Measurements from ENCODE around the gene ABCB11.
"Not testable (repeated sequence)": the region's sequence is repeated elsewhere in the genome, so short reads cannot be mapped to it uniquely, and the experiment has no call there.

The ABCB11 gene

DNA sequence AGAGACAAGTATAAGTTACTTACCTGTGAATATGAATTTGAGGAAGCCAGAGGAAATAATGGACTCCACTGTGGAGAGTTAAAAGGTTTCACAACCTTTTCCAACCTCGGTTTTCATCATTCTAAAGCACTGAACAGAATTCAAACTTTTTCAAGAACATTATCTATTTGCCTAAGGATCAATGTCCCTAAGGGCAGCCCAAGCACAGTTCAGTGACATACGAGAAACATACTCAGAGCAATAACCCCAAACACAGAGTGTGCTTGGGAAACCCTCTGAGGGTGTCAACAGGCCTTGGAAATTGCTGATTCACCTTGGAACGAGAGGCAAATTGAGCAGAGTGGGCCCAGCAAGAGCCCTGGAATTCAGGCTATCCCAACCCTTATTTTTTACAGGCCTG lies at the start of gene ABCB11:
Gene ABCB11 (minus strand): TSS at position 123 of the 400 bp plus-strand sequence. CDS start 13,199 bp downstream, outside the sequence.
- no peak for DNase-seq

DNA sequence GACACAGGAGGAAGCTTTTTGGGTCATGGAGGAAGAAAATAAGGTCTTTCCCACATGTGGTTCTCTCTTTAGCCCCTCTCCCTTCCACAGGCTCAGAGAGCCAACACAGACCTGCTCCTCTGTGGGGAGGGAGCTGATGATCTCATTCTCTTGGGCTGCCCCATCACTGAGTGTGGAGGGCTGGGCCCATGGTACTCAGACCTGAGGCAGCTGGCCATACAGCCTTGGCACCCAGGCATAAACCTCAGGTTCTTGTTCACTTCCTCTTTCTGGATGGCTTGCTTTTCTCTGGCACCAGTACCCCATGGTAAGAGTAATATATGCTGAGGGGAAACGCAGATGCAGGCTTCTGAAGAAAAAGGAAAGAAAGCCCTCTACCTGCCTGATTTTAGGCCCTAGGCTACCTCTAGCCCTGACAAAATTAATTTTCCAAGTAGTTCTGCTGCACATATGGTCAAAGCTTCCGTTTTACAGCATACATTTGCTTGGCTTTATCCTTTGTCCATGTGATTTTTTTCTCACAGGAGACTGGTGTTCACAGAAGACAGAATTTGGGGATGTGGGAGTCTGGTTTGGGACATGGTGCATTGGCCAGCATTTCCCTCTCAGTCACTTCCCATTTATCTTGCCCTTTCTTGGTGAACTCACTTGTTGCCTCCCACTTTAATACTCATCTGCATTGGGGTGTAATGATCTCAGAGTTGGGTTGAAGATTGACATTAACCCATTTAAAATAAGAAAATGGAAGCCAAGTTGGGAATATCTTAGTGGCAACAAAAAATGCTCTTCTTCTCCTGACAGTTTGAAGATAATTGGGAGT lies 49.3 kb upstream of the ABCB11 start:
- no peak for DNase-seq

DNA sequence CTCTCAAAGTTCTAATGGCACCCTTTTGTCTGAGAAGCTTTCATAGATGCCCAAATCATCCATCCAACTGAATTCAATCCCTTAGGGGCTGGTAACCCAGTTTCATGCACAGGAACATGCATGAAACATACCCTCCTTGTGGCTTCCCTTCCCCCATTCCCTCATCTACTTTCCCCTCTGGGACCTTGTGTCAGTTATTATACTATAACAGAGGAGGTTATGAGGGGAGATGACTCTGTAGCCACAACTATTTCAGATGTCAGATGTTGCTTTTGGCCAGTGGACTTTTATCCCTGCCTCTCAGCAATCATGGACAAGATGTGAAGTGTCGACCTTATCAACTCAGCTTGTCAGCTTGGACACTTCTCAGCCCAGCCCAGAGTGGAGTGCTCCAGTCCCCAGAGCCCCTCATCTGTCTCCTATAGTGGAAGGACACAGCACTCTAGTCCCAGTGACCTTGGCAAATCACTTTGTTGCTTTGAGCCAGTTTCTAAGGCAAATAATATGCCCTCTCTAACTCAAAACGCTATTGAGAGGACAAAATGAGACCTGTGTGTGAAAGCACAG lies 46.6 kb upstream of the ABCB11 start:
- no peak for DNase-seq

DNA sequence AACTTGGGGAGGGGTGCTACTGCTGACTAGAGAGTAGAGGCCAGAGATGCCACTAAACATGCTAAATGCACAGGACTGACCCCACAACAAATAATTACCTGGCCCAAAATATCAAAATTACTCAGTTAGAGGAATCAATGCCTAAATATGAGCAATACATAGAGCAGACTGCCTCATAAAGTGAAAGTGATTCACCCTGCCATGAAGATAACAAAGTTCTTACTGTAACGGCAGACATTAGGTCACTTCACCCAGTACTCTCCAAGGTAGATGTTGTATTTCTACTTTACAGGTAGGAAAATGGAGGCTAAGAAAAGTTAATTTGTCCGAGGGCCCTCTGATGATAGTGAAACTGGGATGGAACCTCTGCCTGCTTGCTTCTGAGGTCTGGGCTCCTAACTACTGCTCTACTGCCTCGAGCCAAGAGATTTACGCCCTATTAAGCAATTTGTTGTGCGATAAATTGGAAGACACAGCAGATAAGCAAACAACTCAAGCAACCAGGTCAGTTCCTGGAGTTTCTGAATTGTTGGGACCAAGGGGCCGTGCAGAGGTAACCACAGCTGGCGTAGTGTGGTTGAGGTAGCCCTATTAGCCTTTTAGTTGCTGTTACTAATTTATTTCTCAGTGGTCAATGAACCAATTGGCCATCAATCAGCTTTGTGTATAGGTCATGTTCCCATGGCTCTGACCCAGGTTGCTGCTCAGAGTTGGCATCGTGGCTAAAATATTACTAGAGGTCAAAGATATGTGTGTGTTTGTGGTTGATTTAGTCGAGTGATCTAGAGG lies 43.0 kb upstream of the ABCB11 start:
- DNase-seq: no peak

DNA sequence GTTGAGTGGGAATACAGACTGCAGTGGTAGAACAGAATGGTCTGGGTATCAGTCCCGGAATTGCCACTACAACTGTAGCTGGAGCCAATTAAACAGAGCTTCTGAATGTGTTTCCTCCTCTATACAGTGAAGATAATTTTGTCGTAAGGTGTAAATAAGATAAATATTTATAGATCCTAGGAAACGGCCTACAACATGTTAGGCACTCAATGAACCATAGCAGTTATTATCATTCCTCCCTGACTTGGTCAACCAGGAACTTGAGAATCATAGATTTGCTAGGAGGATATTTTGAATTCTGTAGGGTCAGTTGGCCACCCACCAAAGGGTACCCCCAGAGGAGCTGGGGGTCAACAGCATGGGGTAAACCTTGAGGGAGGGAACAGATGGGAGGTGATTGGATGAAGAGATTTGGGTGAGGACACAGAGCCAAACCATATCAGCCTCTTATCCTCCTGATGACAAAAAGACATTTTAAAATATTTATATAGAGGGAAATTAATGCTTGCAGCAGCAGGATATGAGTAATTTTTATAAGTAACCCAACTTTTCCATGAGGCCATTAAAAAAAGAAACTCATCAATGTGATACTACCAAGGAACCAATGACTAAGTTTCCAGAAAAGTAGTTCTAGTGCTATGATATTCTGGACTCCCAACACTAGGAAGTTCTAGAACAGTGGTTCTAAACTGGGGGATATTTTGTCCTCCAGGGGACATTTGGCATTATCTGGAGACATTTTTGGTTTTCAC lies 42.3 kb upstream of the ABCB11 start:
- DNase-seq: no peak

DNA sequence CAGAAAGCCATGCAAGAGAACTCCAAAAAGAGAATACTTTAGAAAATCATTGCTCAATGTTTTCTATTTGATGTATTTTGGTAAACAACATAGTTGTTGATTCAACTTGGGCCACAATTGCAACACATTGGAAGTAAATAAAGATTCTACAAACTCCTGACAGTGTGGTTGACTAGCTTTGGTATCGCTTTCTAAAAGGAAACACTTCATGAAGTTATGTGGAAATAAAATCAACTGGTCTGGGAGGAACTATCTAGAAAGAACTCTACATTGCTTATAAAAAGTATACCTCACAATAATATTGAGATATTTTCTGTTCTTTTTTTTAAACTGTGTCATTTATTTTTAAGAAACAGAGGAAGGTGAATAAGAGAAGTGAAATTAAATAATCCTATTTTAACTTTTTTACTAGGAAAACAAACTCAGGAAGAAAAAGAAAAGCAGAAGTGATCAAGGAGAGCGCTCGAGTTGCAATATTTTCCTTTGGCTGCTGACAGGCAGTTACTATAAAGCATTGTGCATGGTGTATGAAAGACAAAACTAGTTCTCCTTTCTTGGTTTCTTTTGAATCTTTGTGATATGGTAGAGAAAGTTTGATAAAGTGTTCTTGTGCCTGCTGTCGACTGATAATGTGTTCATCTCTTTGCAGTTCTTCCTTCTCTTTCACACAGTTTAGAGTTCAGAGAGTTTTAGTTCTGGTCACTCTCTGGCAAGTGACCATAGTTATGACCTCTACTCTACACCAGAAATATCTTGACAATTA lies 41.2 kb upstream of the ABCB11 start:
- no peak for DNase-seq

DNA sequence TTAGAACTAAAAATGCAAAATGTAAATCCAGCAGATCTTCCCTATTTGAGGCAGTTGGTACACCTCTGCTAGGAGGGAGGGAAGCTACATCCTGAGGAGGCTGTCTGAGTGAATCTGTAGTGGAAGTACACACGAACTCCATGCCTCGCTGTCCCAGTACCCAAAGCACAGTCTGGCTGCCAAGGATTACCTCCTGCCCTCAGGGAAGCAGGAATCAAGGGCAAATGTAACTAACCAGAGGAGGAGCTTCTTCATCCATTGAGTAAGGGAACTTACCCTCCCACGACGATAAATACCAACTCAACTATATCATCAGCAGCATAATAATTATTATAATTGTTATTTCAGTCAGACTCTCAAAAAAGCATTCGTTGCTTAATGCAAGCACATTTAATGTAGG lies 40.3 kb upstream of the ABCB11 start:
- no peak for DNase-seq

DNA sequence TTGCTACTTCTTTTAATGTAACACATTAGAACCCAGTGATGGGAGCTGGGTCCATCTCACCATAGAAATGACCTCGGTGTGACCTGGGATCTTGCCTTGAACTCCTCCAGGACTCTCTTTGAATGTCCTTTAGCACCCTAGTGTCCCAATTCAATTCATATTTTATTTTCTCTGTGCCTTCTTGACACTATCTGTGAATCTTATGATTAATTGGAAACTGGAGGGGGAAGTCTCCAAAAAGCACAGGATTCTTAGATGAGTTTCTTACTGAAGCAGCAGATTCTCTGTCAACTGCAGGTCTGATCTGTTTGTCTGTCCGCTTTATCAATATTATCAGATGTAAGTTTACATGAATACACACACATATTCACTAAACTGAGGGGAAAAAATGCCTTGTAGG lies 38.7 kb upstream of the ABCB11 start:
- DNase-seq: no peak

DNA sequence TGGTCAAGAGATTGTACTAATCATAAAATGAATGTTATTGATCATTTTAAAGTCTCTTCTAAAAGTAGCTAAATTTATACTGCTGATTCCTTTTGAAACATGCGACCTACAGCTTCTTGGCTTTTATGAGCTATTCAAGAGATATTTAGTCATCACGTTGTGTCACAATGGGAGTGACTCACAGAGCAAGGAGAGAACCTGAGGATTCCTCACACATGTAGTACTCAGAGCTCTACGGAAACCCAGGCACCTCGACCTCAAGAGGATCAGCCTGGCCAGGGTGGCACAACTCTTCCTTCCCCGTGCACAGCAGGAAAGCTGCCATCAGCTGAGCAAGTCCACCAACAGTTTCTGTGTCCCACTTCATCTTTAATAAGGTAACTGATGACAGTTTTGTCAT lies 38.2 kb upstream of the ABCB11 start, which contains the start of gene DHRS9:
Gene DHRS9 (plus strand): TSS at position 223 of the 400 bp plus-strand sequence. CDS start 12,019 bp downstream, outside the sequence.
- no peak for DNase-seq

DNA sequence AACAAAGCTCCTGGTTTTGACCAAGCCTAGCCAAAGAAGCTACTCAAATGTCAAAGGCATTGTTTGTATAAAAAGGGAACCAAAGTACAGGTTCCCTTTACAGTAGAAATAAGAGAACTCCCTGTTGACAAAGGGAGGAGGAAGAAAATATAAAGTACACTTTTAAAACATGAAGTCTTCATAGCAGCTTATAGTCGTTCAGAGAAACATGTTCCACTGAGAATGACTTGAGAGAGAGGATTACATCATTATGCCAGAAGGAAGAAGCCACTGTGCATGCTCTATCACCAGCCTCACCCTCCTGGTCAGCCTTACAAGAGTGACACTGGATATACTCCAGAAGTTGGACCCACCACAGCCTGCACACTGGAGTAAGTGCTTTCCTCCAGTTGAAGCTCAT lies 35.8 kb upstream of the ABCB11 start:
- DNase-seq: no peak

DNA sequence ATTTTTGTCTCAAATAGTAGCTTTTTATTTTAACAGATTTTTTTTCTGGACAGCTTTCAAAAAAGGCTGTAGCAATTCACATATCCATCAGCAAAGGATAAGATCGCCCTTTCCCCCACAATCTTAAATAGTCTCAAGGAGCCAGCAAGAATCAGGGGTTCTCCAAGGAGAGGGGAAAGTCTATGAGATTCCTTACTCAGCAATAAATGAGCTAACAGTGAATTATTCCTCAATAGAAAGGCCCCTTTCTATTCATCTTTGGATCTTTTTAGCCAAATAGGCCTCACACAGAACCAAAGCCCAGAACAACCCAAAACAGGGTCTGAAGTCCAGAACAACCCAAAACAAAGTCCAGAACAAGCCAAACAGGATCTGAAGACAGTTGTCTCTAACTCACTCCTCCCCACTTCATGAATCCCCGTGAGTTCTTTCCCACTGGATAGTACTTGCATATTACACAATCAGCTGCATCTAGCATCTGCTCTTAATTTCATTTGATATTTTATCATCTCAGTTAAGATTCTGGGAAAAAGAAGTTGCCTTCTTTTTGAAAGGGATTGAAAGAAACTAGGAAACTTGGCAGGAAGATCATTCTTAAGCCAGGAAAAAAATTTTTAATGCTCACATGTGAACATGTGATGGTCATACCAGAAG lies 34.9 kb upstream of the ABCB11 start:
- no peak for DNase-seq

DNA sequence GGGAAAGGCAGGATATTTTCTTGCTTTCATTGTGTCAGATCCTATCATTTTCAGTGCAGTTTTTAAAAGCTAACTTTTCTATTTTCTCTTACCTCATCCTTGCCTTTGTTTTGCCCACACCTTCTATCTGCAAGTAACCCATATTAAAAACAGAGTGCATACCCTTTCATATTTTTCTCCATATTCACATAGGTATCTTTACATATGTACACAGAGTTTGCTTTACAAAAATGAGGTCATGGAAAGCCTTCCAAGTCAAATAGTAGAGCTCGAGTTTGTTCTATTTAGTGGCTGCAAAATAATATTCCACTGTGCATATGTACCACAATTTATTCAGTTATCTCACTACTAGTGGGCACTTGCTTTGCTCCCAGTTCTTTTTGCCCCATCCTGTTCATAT lies 34.3 kb upstream of the ABCB11 start:
- no peak for DNase-seq

DNA sequence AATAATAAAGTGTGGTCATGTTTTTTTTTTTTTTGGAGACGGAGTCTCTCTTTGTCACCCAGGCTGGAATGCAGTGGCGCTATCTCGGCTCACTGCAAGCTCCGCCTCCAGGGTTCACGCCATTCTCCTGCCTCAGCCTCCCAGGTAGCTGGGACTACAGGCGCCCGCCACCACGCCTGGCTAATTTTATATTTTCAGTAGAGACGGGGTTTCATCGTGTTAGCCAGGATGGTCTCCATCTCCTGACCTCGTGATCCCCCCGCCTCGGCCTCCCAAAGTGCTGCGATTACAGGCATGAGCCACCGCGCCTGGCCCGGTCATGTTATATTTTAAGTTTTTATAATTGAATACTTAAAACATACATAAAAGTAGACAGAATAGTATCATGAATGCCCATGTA lies 33.1 kb upstream of the ABCB11 start:
- not testable (repeated sequence) for DNase-seq

DNA sequence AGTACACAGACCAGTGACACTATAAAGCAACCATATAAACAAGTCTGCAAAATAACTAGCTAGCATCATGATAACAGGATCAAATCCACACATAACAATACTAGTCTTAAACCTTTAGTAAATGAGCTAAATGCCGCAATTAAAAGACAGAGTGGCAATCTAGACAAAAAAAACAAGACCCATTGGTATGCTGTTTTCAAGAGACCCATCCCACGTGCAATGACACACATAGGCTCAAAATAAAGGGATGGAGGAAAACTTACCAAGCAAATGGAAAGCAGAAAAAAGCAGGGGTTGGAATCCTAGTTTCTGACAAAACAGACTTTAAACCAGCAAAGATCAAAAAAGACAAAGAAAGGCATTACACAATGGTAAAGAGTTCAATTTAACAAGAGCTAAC lies 23.5 kb upstream of the ABCB11 start:
- not testable (repeated sequence) for DNase-seq

DNA sequence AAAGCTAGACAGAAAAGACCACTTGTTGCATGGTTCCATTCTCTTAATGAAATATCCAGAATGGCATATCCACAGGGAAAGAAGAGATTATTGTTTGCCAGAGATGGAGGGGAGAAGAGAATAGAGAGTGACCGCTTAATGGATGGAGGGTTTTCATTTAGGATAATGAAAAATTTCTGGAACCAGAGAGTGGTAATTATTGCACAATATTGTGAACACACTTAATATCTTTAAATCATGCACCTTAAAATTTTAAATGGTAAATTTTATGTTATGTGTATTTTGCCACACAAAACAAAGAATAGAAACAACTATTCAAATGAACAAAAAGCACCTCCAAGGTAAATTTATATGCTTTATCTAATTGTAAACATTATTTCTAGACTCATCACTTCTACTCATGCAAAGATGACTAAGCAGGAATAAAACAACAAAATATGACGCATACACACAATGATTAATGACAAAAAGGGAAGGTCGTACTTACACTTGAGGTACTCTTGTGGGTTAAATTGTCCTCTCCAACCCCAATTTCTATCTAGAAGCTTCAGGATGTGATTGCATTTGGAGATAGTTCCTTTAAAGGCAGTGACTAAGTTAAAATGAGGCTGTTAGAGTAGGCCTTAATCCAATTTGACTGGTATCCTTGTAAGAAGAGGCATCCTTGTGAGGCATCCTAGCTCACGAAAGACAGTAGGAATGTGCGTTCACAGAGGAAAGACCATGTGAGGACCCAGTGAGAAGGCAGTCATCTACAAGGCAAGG lies 19.5 kb upstream of the ABCB11 start:
- DNase-seq: no peak

DNA sequence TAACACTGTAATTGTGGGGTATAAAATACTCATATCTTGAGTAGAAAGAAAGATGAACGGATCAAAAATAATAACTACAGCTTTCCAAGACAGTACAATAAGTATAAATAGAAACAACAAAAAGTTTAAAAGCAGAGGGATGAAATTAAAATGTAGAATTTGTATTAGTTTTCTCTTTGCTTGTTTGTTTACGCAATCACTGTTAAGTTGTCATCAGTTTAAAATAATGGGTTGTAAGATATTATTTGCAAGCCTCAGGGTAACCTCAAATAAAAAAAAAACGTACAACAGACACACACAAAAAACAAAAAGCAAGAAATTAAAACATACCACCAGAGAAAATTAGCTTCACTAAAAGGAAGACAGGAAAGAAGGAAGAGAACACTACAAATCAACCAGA lies 18.0 kb upstream of the ABCB11 start:
- DNase-seq: no peak

DNA sequence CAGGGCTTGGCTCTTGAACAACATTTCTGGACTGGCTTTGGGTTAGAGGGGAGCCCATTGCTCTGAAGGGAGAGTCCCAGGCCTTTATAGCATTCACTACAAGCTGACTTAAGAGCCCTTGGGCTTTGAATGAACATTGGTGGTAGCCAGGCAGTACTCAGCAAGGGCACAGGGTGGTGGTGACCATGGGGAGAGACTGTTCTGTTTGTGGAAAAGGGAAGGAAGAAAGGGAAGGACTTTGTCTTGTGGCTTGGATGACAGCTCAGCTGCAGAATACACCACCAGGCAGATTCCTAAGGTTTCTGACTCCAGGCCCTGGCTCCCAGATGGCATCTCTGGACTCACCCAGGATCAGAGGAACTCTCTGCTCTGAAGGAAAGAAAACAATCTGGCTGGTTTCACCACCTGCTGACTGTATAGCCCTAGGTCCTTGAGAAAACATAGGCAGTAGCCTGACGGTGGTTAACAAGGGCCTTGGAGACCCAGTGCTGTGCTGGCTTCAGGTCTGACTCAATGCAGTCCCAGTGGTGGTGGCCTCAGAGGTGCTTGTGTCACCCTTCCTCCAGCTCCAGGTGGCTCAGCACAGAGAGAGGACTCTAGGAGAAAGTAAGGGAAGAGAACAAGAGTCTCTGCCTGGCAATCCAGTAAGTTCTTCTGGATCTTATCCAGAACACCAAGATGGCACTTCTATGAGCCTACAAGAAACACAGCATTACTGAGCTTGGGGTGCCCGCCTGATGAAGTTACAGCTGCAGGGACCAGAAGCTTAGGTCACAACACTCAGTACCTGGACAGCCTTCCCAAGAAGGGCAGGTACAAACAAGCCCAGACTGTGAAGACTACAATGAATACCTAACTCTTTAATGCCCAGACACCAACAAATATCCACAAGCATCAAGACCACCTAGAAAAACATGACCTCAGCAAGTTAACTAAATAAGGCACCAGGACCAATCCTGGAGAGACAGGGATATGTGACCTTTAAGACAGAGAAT lies 16.4 kb upstream of the ABCB11 start:
- DNase-seq: no peak

DNA sequence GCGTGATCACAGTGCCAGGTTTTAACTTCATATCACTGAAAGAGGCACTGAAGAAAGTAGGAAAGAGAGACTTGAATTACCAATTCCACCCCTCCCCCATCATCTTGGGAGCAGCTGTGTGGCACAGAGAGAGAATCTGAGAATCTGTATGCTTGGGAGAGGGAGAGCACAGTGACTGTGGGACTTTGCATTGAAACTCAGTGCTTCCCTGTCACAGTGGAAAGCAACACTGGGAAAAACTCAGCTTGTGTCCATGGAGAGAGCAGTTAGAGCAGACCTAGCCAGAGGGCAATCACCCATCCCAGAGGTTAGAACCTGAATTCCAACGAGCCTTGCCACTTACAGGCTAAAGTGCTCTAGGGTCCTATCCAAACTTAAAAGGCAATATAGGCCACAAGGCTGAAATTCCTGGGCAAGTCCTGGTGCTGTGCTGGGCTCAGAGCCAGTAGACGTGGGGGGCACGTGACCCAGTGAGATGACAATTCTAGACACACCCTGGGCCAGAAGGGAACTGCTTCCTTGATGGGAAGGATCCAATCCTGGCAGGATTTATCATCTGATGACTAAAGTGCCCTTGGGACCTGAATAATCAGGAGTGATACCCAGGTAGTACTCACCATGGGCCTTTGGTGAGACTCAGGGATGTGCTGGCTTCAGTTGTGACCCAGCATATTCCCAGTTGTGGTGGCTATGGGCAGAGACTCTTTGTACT lies 15.5 kb upstream of the ABCB11 start:
- peak; percentile 64 for DNase-seq

DNA sequence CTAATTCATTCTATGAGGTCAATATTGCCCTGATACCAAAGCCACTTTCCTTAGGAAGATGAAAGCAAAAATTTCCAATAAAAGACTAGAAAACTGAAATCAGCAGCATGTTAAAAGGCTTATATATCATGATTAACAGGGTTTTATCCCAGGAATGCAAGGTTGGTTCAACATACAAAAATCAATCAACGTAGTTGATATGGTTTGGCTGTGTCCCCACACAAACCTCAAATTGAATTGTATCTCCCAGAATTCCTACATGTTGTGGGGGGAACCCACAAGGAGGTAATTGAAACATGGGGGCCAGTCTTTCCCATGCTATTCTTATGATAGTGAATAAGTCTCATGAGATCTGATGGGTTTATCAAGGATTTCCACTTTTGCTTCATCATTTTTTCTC lies 11.7 kb upstream of the ABCB11 start:
- DNase-seq: no peak

Measured in islet precursor cell (in vitro differentiated cells).